GM21447 (cell line): ENCODE results near the gene AP1B1.
"Not testable (repeated sequence)": the region's sequence is repeated elsewhere in the genome, so short reads cannot be mapped to it uniquely, and the experiment has no call there.

ENCODE experiments used
- ATAC-seq: cut with Tn5 transposase; IDR thresholded peaks from one replicate; pipeline ENCODE4 v1.9.1; 2021; ENCODE audit not compliant: unreplicated experiment

The AP1B1 gene

GRCh38 chr22:29351891-29352290 is 36.5 kb downstream of the AP1B1 start:
- no peak for ATAC-seq

GRCh38 chr22:29351042-29351441 is 37.3 kb downstream of the AP1B1 start:
- ATAC-seq, result no peak

- no peak for ATAC-seq
Measured at GRCh38 chr22:29348956-29349355, 39.4 kb downstream of the AP1B1 start.

- no peak for ATAC-seq
Measured at GRCh38 chr22:29348041-29348440, 40.3 kb downstream of the AP1B1 start.

DNA sequence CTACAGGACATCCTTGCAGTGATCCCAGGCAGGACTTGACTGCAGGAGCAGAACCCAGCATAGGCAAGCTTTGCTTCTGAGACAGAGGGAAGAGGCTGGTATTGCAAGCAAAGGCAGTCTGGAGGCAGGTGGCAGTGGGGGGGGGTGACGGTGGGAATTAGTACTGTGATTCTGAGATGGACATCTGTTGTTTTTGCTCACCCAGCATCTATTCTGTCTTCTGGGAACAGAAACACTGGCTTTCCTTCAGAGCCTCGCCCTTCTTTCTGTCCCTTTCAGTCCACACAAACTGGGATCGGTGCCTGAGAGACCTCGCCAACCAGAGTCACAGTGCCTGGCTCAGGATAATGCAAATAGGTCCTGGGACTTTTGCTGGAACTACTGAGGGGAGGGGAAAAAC is 41.7 kb downstream of the AP1B1 start:
- ATAC-seq, result no peak

DNA sequence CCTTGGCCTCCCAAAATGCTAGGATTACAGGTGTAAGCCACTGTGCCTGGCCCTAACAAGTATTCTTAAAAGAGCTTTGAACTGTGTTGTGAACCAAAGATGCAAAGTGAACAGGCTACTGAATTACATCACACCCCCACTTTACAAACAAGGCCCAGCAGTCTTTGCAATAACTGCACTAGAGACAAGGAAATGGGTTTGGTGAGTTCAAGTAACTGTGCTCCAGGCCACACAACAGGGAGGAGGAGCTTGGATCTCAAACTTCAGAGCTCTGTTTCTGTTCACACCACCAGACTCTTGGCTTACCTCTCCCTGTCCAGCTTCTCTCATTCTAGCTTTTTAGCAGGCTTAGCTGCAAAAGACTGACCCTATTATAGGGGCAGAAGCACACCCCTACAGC is 42.4 kb downstream of the AP1B1 start:
- ATAC-seq, result no peak

DNA sequence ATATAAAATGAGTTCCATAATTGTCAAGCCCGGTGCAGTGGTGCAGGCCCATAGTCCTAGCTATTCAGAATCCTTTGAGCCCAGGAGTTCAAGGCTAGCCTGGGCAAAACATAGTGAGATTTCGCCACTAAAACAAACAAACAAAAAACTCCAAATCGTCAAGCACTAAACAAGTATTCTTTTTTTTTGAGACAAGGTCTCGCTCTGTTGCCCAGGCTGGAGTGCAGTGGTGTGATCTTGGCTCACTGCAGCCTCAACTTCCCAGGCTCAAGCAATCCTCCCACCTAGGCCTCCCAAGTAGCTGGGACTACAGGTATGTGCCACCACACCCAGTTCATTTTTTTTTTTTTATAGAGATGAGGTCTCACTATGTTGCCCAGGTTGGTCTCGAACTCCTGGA is 43.5 kb downstream of the AP1B1 start:
- not testable (repeated sequence) for ATAC-seq

- ATAC-seq, result no peak
Measured at GRCh38 chr22:29344137-29344536, 44.2 kb downstream of the AP1B1 start.

GRCh38 chr22:29343313-29343805 is 45.0 kb downstream of the AP1B1 start:
- no peak for ATAC-seq

GRCh38 chr22:29342577-29343312 is 45.6 kb downstream of the AP1B1 start:
- ATAC-seq, result no peak

GRCh38 chr22:29342177-29342576 is 46.2 kb downstream of the AP1B1 start:
- no peak for ATAC-seq

DNA sequence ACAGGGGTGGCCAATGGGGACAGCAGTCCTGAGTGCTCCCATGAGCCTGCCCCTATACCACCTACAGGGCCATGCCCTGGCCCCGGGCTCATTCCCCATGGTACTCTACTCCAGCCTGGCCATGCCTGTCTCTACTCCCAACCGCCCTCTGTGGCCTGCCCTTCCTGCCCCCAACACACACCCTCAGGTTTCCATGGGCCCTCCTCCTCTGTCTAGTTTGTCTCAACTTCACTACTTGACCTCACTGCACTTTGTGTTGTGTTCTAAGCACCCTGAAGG is 46.6 kb downstream of the AP1B1 start:
- no peak for ATAC-seq

GRCh38 chr22:29341056-29341848 is 47.1 kb downstream of the AP1B1 start:
- ATAC-seq, result no peak

DNA sequence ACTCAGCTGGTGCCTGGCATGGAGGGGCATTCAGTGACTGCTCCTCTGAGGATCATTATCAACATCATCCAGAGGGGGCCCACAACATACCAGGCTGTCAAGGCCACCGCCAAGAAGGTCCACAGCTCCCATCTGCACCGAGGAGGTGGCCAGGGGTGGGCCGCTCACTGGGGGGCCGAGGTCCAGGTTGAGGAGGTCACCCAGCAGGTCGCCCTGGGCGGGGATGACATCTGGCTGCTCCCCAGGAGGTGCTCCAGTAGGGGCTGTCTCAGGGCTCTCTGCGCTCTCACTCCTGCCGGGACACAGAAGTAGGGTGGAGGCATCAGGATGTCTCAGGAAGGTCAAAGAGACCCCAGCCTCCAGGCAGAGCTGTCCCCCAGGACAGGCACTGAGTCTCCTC is 47.8 kb downstream of the AP1B1 start:
- no peak for ATAC-seq

GRCh38 chr22:29339381-29340235 is 48.8 kb downstream of the AP1B1 start:
- no peak for ATAC-seq

- no peak for ATAC-seq
Measured at GRCh38 chr22:29338398-29338797, 50.0 kb downstream of the AP1B1 start.

- no peak for ATAC-seq
Measured at GRCh38 chr22:29337631-29338284, 50.6 kb downstream of the AP1B1 start.

- no peak for ATAC-seq
Measured at GRCh38 chr22:29336751-29337490, 51.4 kb downstream of the AP1B1 start.

DNA sequence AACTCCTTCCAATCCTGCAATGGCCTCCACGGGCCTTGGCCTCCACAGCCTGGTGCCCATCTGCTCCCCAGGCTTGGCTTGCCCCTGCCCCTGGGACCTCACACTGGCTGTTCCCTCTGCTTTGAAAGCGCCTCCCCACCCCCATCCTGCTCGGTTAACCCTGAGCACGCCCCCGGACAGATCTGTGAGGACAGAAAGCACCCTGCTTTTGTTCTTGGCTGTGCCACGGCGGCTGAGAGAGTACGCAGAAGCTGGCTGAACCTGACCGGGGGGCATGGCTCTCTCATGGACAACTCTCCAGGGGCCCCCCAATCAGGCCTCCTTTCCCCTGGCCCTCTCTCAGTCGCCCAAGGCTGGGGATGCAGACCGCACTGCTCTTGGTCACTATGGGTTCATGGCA is 52.7 kb downstream of the AP1B1 start:
- no peak for ATAC-seq

DNA sequence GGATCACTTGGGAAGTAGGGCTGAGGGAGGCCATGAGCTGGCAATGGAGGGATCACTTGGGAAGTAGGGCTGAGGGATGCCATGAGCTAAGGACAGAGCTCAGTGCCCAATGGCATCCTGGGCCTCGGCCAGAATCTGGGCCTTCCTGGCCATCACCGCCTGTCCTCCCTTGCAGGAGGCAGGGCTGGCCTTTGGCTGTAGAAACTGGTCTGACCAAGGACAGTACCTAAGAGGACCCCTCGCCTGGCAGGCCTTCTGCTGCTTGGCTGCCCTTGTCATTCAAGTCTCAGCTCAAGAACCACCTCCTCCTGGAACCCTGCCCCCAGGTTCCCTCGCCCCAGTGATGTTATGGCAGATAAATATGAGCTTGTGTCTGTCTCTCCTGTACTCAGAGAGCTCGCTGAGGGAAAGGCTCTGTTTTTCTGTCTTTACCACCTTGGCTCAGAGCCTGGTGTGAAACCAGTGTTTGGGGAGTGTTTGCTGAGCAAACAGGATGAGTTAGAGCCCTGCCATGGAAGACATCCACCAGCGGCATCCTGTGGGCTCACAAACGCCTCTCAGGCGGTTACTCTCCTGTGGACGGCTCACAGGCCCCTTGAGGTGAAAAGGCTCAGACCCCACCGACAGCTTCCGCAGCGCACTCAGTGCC is 53.5 kb downstream of the AP1B1 start:
- no peak for ATAC-seq
